ENCODE measurements around the gene MACROH2A2.
A peak's percentile ranks its signal among the peaks of the same experiment; 100 is the strongest.
"Not testable (repeated sequence)": the region's sequence is repeated elsewhere in the genome, so short reads cannot be mapped to it uniquely, and the experiment has no call there.

MACROH2A2 gene

DNA sequence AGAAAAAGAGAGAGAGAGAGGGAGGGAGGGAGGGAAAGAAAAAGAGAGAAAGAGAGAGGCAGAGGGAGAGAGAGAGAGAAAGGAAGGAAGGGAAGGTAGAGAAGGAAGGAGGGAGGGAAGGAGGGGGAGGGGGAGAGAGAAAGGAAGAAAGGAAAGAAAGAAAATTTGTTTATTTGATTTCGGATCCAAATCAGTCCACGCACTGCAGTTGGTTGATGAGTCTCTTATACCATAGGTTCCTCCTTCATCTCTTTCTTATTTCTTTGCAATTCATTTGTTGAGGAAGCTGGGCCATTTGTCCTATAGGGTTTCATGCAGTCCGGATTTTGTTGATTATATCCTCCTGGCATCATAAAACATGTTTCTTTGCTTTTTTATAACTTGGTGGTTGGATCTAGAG lies 45.6 kb downstream of the MACROH2A2 start:
- no peak for DNase-seq (ENCODE audit: low read depth in 2 of 3, low spot score in 2 of 3)

GRCh38 chr10:70101068-70101562 lies 48.5 kb downstream of the MACROH2A2 start:
- not testable (repeated sequence) for DNase-seq (ENCODE audit: low read depth in 2 of 3, low spot score in 2 of 3)

DNA sequence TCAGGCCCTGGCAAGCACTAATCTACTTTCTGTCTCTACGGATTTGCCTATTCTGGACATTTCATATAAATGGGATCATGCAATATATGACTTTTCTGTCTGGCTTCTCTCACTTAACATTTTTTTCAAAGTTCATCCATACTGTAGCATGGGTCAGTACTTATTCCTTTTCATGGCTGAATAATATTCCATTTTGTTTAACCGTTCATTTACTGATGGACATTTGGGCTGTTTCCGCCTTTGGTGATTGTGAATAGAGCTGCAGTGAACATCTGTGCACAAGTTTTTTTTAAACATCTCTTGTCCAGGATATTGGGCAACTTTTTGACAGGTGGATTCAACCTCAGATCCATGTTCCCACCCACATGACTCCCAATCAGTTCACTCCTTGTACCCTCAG lies 49.0 kb downstream of the MACROH2A2 start:
- DNase-seq (ENCODE audit: low read depth in 2 of 3, low spot score in 2 of 3) = no peak

DNA sequence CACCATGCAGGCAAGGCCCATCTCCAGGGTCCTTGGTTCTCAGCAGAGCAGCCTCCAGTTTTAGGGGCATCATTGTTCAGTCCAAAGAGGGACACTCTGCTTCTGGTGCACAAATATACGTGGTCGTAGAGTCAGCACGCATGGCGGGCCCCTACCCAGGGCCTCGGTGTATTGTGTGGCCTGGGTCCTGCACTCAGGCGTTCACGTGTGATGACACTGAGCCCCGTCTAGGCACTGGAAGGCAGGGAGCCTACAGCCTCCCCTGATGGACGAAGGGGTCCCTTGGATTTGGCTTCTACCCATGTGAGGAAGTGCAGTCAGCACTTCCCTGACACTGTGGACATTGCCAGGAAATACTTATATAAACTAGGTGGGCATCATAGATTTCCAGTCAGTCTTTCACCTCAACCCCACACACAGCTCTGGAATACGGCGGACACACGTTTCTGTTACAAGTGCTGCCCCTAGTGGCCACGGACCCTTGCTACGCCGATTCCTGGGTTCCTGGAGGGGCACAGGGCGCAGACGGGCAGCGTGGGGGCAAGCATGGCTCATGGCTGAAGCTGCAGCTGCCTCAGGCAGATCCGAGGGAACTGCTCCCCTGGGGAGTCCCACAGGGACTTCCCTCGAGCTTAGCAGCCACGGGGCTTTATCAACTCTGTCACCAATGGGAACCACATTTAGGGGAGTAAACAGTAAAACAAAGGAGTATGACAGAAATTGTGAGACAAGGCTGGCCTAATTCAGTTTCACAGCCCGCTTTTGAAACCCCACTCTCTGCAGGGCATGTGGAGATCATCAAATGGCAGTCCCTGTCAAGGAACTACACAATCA lies 54.5 kb downstream of the MACROH2A2 start:
- no peak for DNase-seq (ENCODE audit: low read depth in 2 of 3, low spot score in 2 of 3)

DNA sequence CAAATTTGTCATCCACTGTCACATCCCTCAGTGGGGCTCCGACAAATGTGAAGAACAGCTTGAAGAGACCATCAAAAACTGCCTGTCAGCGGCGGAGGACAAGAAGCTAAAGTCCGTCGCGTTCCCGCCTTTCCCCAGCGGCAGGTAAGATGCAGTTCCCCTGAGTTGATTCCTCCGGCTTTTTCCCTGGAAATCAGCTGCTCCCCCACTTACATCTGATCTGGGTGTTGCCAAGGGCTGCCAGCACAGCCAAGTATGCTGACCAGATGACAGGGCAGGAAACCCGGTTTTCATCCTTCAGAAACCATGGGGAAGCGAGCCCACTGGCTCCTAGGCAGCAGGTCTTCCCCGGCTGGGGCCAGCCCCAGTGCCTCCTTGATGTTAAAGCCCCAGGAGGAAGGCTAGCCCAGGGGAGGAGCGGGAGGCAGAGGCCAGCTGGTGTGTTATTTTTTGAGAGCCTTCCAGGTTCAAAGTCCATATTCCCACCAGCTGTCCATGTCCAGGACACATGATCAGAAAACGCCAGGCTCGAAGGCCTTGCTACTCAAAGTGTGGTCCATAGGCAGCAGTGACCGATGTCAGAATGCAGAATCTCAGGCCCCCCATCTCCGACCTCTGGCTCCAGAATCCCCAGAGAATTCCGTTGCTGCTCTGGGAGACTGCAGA lies 56.6 kb downstream of the MACROH2A2 start:
- DNase-seq (ENCODE audit: low read depth in 2 of 3, low spot score in 2 of 3) = no peak

DNA sequence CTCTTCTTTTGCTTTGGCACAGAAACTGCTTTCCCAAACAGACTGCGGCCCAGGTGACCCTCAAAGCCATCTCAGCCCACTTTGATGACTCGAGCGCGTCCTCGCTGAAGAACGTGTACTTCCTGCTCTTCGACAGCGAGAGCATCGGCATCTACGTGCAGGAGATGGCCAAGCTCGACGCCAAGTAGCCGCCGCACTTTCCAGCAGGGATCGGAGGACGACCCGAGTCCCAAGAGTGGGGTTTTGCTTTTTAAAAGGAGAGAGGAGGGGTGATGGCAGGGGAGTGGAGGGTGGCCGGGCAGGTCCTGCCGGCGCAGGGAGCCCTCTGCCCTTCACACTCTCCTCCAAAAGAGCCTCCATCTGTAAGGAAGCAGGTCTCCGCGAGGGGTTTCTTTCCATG lies 58.9 kb downstream of the MACROH2A2 start:
- DNase-seq (ENCODE audit: low read depth in 2 of 3, low spot score in 2 of 3) = no peak

- DNase-seq (ENCODE audit: low read depth in 2 of 3, low spot score in 2 of 3) = no peak
Measured at GRCh38 chr10:70112071-70112470, 59.4 kb downstream of the MACROH2A2 start.

GRCh38 chr10:70114902-70115301 lies 62.3 kb downstream of the MACROH2A2 start:
- DNase-seq (ENCODE audit: low read depth in 2 of 3, low spot score in 2 of 3) = no peak

GRCh38 chr10:70115948-70116682 lies 63.5 kb downstream of the MACROH2A2 start:
- peak in 1 of 3 experiments; percentile 42 for DNase-seq (ENCODE audit: low read depth in 2 of 3, low spot score in 2 of 3)

DNA sequence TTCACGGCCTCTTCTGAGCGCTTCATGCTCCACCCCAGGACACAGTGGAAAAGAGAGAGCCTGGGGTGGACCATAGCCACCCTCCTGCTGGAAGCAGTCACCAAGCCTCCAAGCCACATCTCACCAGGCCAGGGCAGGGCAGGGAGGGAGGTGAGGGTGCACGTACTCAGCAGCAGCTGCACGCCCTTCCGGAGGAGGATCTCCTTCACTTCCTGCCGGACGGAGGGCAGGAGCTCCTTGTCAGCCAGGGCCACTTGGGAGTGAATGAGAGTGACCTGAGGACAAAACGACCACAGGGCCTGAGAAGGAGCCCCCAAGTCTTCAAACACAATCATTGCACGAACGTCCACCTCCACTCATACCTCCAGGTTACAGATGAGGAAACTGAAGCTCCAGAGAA lies 65.0 kb downstream of the MACROH2A2 start:
- DNase-seq (ENCODE audit: low read depth in 2 of 3, low spot score in 2 of 3) = no peak

DNA sequence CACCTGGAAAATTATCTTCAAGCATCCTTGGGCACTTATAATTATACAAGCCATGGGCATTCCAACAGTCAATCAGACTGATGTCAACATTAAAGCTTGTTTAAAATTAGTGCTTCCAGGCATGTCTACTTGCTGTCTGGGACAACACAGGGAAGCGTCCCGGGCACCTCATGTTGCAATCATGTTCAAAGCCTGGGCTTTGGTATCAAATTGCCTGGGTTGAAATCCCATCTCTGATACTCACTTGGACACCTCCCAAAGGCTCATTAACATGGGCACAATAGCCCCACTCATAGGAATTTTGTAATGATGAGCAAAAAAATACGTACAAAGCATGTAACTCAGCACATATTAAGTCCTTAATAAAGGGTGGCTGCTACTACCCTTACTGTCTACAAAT lies 65.5 kb downstream of the MACROH2A2 start:
- DNase-seq (ENCODE audit: low read depth in 2 of 3, low spot score in 2 of 3) = no peak

DNA sequence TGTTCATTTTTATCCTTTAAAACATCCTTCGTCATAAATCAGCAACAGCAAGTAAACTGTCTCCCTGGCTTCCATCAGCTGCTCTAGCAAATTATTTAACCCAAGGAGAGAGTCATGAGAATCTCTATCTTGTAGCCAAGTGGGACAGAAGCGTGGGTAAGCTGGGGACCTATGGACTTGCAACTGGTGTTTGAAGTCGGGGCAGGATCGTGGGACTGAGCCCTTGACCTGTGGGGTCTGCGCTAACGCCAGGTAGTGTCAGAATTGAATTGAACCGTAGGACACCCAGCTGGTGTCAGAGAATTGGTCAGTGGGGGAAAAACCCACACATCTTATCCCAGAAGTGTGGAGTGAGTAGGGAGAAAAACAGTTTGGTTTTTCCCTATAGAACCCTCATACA lies 66.6 kb downstream of the MACROH2A2 start:
- no peak for DNase-seq (ENCODE audit: low read depth in 2 of 3, low spot score in 2 of 3)

DNA sequence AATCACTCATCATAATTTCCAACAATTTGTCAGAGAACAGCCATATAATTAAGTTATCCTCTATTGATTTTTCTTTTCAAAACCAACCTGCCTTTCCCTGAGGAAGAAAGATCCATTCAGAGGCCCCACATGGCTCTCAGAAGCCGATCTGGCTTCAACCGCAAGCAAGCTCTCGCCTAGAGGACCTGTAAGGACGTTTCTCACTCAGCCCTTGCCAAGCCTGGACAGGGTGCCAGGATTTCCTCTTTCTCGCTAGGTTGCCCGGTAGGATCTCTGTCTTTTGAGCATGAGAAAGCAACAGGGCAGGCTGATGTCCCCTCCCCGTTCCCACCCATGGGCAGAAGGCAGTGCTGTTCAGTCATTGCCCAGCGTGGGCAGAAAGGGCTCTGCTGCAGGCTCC lies 67.0 kb downstream of the MACROH2A2 start:
- no peak for DNase-seq (ENCODE audit: low read depth in 2 of 3, low spot score in 2 of 3)

- no peak for DNase-seq (ENCODE audit: low read depth in 2 of 3, low spot score in 2 of 3)
Measured at GRCh38 chr10:70120417-70120816, 67.8 kb downstream of the MACROH2A2 start.

- DNase-seq (ENCODE audit: low read depth in 2 of 3, low spot score in 2 of 3) = no peak
Measured at GRCh38 chr10:70121281-70121949, 68.8 kb downstream of the MACROH2A2 start.

DNA sequence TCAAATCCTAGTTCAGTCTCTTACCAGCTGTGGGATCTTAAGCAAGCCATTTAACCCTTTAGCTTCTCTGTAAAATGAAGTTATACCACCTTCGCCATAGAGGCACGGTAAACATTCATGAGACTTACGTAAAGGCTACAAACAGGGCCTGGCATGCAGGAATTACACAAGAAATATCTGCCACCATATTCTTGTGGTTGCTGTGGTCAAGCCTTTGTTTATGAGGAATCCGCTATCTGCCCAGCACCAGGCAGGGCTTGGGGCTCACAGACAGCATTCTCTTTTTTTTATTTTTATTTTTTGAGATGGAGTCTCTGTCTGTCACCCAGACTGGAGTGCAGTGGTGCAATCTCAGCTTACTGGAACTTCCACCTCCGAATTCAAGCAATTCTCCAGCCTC lies 70.1 kb downstream of the MACROH2A2 start:
- DNase-seq (ENCODE audit: low read depth in 2 of 3, low spot score in 2 of 3) = no peak

DNA sequence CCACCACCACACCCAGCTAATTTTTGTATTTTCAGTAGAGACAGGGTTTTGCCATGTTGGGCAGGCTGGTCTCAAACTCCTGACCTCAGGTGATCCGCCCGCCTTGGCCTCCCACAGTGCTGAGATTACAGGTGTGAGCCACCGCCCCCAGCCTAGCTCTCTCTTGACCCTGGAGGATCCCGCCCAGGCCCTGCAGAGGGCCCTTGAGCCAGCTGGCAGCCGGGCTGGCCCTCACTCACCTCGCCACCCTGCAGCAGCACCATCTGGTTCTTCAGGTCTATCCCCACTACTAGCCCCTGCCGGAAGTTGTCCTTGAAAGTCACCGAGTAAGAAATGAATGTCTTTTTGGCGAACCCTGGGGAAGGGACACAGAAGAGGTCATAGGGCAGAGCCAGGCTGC lies 70.5 kb downstream of the MACROH2A2 start:
- not testable (repeated sequence) for DNase-seq (ENCODE audit: low read depth in 2 of 3, low spot score in 2 of 3)

DNA sequence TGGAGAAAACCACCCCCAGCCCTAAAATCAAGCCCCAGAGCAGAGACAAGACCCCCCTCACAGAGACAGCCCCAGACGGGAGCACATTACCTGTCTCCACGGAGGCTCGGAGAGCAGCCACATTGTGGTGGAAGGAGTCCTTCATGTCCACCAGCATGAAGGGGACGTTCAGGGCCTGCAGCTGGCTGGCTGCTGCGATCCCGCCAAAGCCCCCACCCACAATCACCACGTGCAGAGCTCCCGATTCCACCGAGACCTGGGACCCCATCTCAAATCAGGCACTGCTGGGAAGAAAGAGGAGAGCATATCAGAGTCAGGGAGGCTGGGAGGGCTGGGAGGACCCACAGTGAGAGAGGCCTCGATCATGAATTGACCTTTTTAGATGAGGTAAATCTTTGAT lies 71.2 kb downstream of the MACROH2A2 start:
- DNase-seq (ENCODE audit: low read depth in 2 of 3, low spot score in 2 of 3) = no peak

- no peak for DNase-seq (ENCODE audit: low read depth in 2 of 3, low spot score in 2 of 3)
Measured at GRCh38 chr10:70124415-70124814, 71.8 kb downstream of the MACROH2A2 start.

DNA sequence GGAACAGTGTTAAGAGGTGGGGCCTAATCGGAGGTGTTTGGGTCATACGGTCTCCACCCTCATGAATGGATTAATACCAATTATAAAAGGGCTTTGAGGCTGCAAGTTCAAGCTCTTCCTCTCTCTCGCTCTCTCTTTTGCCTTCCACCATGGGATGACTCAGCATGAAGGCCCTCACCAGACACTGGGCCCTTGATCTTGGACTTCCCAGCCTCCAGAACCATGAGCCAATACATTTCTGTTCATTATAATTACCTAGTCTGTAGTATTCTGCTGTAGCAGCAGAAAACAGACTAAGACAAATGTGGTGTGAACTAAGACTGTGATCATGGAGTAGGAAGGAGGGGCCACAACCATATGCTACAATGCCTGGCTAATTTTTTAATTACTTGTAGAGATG lies 72.3 kb downstream of the MACROH2A2 start:
- no peak for DNase-seq (ENCODE audit: low read depth in 2 of 3, low spot score in 2 of 3)

- DNase-seq (ENCODE audit: low read depth in 2 of 3, low spot score in 2 of 3) = no peak
Measured at GRCh38 chr10:70125918-70126552, 73.4 kb downstream of the MACROH2A2 start.
